Neural progenitor cell (in vitro differentiated cells): Measurements from ENCODE around the gene AEBP2. TPM values are rescaled to one million over a fixed set of nuclear protein-coding genes. Genes with fewer than 3 reads are reported as not detected.

ENCODE experiments used
- DNase-seq: peaks from one replicate; pipeline ENCODE4 v3.0.0-alpha.2; 2016; ENCODE audit warnings: low spot score
- H2AFZ ChIP-seq: fragments of 200-600 bp; sonication (generic); replicated peaks from 2 replicates; pipeline ENCODE4 v1.6.1; 2016; ENCODE audit warnings: antibody characterized with exemption
- H3F3A ChIP-seq: fragments of 200-600 bp; sonication (generic); 2 replicates; pipeline ENCODE4 v1.6.1; 2016; ENCODE audit warnings: antibody characterized with exemption, low read depth
- H3K27ac ChIP-seq: fragments of 200-600 bp; sonication (generic); 2 replicates; pipeline ENCODE4 v1.5.1; 2016; ENCODE audit warnings: mild to moderate bottlenecking
- H3K27me3 ChIP-seq: fragments of 200-600 bp; sonication (generic); 2 replicates; pipeline ENCODE4 v1.6.1; 2016; ENCODE audit warnings: mild to moderate bottlenecking, moderate library complexity
- H3K36me3 ChIP-seq: fragments of 200-600 bp; sonication (generic); 2 replicates; pipeline ENCODE4 v1.5.1; 2016
- H3K4me1 ChIP-seq: fragments of 200-600 bp; sonication (generic); 2 replicates; pipeline ENCODE4 v1.6.1; 2016; ENCODE audit warnings: mixed run types
- H3K4me2 ChIP-seq: fragments of 200-600 bp; sonication (generic); 2 replicates; pipeline ENCODE4 v1.6.1; 2016
- H3K4me3 ChIP-seq: fragments of 200-600 bp; sonication (generic); 2 replicates; pipeline ENCODE4 v1.5.1; 2016
- H3K79me2 ChIP-seq: fragments of 200-600 bp; sonication (generic); 2 replicates; pipeline ENCODE4 v1.6.1; 2016; ENCODE audit warnings: low read depth
- H3K9ac ChIP-seq: fragments of 200-600 bp; sonication (generic); 2 replicates; pipeline ENCODE4 v1.6.1; 2016
- H3K9me3 ChIP-seq: fragments of 200-600 bp; sonication (generic); 2 replicates; pipeline ENCODE4 v1.5.1; 2016; ENCODE audit warnings: low read depth
- H4K20me1 ChIP-seq: fragments of 200-600 bp; sonication (generic); 2 replicates; pipeline ENCODE4 v1.6.1; 2016; ENCODE audit warnings: low read depth
- H3K27ac Mint-ChIP-seq: 3 replicates; pipeline ENCODE4 v1.8.0; 2021; ENCODE audit warnings: mixed read lengths
- H3K27me3 Mint-ChIP-seq: 2 replicates; pipeline ENCODE4 v1.8.0; 2022; ENCODE audit warnings: low read depth, mild to moderate bottlenecking, inconsistent platforms, moderate library complexity, mixed read lengths; ENCODE audit not compliant: insufficient read depth
- H3K36me3 Mint-ChIP-seq: 3 replicates; pipeline ENCODE4 v1.8.0; 2021; ENCODE audit warnings: mixed read lengths
- H3K4me1 Mint-ChIP-seq: 3 replicates; pipeline ENCODE4 v1.8.0; 2021; ENCODE audit warnings: mixed read lengths
- H3K4me3 Mint-ChIP-seq: 3 replicates; pipeline ENCODE4 v1.8.0; 2021; ENCODE audit warnings: mild to moderate bottlenecking, moderate library complexity, mixed read lengths
- H3K9me3 Mint-ChIP-seq: 3 replicates; pipeline ENCODE4 v1.8.0; 2020; ENCODE audit warnings: mixed read lengths
- EZH2 ChIP-seq: fragments of 200-600 bp; sonication (generic); IDR thresholded peaks from 2 replicates; pipeline ENCODE4 v1.6.1; 2017; ENCODE audit warnings: antibody characterized with exemption, mild to moderate bottlenecking, moderate library complexity
- EZH2phosphoT487 ChIP-seq: fragments of 200-600 bp; sonication (generic); IDR thresholded peaks from 2 replicates; pipeline ENCODE4 v1.6.1; 2017; ENCODE audit warnings: antibody characterized with exemption
- total RNA-seq: library from RNA; depleted of rRNA; stranded (reverse); fragments of >200 nt; gene quantifications from 2 replicates; pipeline ENCODE4 v1.2.3, GENCODE V29; 2015; ENCODE audit warnings: low replicate concordance
- TF ChIP-seq, protein P1 (sequence below): fragments of 200-600 bp; sonication (generic); IDR thresholded peaks from 2 replicates; pipeline ENCODE4 v1.5.1; 2017; ENCODE audit warnings: antibody characterized with exemption, mild to moderate bottlenecking

The AEBP2 gene
- total RNA-seq, 1 donor from 2014 or later = 34.0 TPM

DNA sequence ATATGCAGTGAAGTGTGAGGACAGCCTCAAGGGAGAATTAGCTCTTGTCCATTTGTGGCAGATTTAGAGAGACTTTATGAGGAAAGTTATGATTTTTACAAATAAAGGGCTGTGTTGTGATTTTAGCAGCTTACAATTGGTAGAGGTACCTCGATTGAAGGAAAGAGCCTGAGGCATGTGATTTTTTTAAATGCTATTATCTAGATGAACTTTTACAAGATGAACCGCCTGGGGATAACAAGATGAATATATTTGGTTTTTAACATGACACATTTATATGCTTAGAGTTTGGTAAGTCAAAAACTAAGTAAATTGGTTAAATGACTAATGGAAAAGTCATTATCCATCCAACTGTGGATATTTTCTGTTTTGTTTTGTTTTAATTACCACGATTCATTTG lies 52.6 kb downstream of the AEBP2 start:
- peaks cover 11% of the 10 kb centered on the region for H3K4me1 ChIP-seq
- H3K4me2 ChIP-seq = no peak overlapping the region
- peaks cover 14% of the 10 kb centered on the region for H3F3A ChIP-seq
- Mint-ChIP-seq H3K4me1 (peaks cover 6% of the 10 kb centered on the region), H3K9me3 (peaks cover 2% of the 10 kb centered on the region), H3K4me3 (no peak overlapping the region), H3K27me3 (no peaks in the 10 kb centered on the region), H3K36me3 (peaks cover 30% of the 10 kb centered on the region), H3K27ac (no peak overlapping the region)
- H3K9ac ChIP-seq = no peak overlapping the region
- no peak overlapping the region for H2AFZ ChIP-seq
- H3K27ac ChIP-seq = no peak overlapping the region
- TF ChIP-seq EZH2 (no peak), EZH2phosphoT487 (no peak)
- TF ChIP-seq, protein P1, sequence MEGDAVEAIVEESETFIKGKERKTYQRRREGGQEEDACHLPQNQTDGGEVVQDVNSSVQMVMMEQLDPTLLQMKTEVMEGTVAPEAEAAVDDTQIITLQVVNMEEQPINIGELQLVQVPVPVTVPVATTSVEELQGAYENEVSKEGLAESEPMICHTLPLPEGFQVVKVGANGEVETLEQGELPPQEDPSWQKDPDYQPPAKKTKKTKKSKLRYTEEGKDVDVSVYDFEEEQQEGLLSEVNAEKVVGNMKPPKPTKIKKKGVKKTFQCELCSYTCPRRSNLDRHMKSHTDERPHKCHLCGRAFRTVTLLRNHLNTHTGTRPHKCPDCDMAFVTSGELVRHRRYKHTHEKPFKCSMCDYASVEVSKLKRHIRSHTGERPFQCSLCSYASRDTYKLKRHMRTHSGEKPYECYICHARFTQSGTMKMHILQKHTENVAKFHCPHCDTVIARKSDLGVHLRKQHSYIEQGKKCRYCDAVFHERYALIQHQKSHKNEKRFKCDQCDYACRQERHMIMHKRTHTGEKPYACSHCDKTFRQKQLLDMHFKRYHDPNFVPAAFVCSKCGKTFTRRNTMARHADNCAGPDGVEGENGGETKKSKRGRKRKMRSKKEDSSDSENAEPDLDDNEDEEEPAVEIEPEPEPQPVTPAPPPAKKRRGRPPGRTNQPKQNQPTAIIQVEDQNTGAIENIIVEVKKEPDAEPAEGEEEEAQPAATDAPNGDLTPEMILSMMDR = no peak
- no peak for DNase-seq
- peaks cover 40% of the 10 kb centered on the region for H4K20me1 ChIP-seq
- H3K36me3 ChIP-seq = peaks cover 10% of the 10 kb centered on the region
- no peak overlapping the region for H3K4me3 ChIP-seq
- no peaks in the 10 kb centered on the region for H3K9me3 ChIP-seq
- peaks cover 90% of the 10 kb centered on the region for H3K79me2 ChIP-seq
- H3K27me3 ChIP-seq = no peaks in the 10 kb centered on the region

DNA sequence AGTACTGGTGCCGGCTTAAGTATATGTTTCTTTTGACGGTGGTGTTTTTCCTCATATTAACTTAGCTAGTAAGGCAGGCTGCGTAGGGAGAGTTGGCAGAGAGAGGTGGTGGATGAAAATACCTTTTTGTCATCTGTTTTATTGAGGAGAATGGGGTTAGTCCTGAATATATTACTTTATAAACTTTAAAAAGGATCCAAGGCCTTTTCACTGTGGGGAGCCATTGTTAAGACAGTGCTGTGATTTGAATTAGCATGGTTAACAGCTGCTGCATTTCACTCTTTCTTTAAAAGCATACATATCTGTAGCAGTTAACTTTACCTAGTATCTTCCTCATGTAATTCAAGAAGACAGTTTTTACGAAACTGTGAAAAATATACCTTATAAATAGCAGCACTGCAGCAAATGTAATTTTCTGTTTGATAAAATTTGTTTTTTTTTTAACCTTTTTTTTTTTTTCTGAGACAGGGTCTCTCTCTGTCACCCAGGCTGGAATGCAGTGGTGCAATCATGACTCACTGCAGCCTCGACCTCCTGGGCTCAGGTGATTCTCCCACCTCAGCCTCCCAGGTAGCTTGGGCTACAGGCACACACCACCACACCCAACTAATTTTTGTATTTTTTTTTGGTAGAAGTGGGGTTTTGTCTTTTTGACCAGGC lies 57.1 kb downstream of the AEBP2 start:
- no peak overlapping the region for H3K9ac ChIP-seq
- H3K9me3 Mint-ChIP-seq = no peaks in the 10 kb centered on the region
- TF ChIP-seq EZH2phosphoT487 (no peak), EZH2 (no peak)
- TF ChIP-seq, protein P1 = no peak
- H3K27ac ChIP-seq = peak overlapping the region; percentile 69
- H3K79me2 ChIP-seq = peaks cover 90% of the 10 kb centered on the region
- H3K36me3 Mint-ChIP-seq = peaks cover 30% of the 10 kb centered on the region
- no peaks in the 10 kb centered on the region for H3K9me3 ChIP-seq
- H3K4me1 ChIP-seq = peaks cover 11% of the 10 kb centered on the region
- H3K36me3 ChIP-seq = peaks cover 23% of the 10 kb centered on the region
- no peak overlapping the region for H3K4me3 Mint-ChIP-seq
- peak; percentile 7 for DNase-seq
- H3K4me3 ChIP-seq = no peak overlapping the region
- peaks cover 6% of the 10 kb centered on the region for H3K4me1 Mint-ChIP-seq
- H3K27me3 ChIP-seq = no peaks in the 10 kb centered on the region
- no peaks in the 10 kb centered on the region for H3K27me3 Mint-ChIP-seq
- H2AFZ ChIP-seq = no peak overlapping the region
- H4K20me1 ChIP-seq = peaks cover 18% of the 10 kb centered on the region
- peak overlapping the region; percentile 24 for H3K4me2 ChIP-seq
- peaks cover 14% of the 10 kb centered on the region for H3F3A ChIP-seq
- no peak overlapping the region for H3K27ac Mint-ChIP-seq

DNA sequence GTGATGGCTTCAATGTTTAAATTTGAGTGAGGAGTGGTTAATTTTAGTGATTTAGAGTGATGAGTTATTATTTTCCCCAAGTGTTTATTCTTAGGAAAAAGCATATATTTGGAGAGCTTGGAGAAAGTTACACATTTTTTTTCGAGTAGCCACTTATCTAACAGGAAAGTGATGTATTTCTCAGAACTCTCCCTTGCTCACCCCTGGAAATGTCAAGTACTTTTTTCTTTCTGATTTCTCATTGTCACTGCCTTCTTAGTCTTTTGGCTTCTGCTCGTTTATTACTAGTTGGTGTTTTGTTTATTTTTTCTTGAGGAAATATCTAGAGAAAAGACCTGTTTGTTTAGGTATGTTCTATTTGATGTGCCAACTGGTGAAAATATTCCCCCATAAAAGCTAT lies 58.8 kb downstream of the AEBP2 start:
- H3K4me2 ChIP-seq = no peak overlapping the region
- no peak overlapping the region for H2AFZ ChIP-seq
- peaks cover 90% of the 10 kb centered on the region for H3K79me2 ChIP-seq
- Mint-ChIP-seq H3K27me3 (no peaks in the 10 kb centered on the region), H3K27ac (no peak overlapping the region), H3K36me3 (peaks cover 38% of the 10 kb centered on the region), H3K9me3 (no peaks in the 10 kb centered on the region), H3K4me1 (peaks cover 6% of the 10 kb centered on the region), H3K4me3 (no peak overlapping the region)
- peaks cover 11% of the 10 kb centered on the region for H4K20me1 ChIP-seq
- no peaks in the 10 kb centered on the region for H3K27me3 ChIP-seq
- H3K4me1 ChIP-seq = peaks cover 11% of the 10 kb centered on the region
- H3K36me3 ChIP-seq = peaks cover 23% of the 10 kb centered on the region
- H3F3A ChIP-seq = peaks cover 10% of the 10 kb centered on the region
- DNase-seq = no peak
- H3K27ac ChIP-seq = no peak overlapping the region
- TF ChIP-seq EZH2 (no peak), EZH2phosphoT487 (no peak)
- TF ChIP-seq, protein P1 = no peak
- H3K9me3 ChIP-seq = no peaks in the 10 kb centered on the region
- H3K9ac ChIP-seq = no peak overlapping the region
- no peak overlapping the region for H3K4me3 ChIP-seq
